SK-N-SH (cell line): ENCODE data around the gene UBTD1. TPM values are rescaled to one million over a fixed set of nuclear protein-coding genes. Genes with fewer than 3 reads are reported as not detected.

Experiments
- CTCF ChIA-PET: fragments of 300-600, 350-600 bp; formaldehyde crosslinking; extraction: SDS; loops from one replicate; lab custom pipeline; 2021; lab: Yijun Ruan, JAX
- POLR2A ChIA-PET: fragments of 350-600 bp; sonication (Branson Sonifier 250); formaldehyde crosslinking; extraction: SDS; loops from one replicate; lab custom pipeline; 2020; ENCODE audit warnings: antibody characterized with exemption, inconsistent platforms; lab: Yijun Ruan, JAX
- DNase-seq: peaks from one replicate; pipeline ENCODE4 v3.0.0; 2012
- H2AFZ ChIP-seq: fragments of 200-600 bp; sonication (generic); 2 replicates; pipeline ENCODE4 v1.8.1; 2016; ENCODE audit warnings: antibody characterized with exemption, mild to moderate bottlenecking, low read depth
- H3F3A ChIP-seq: fragments of 200-600 bp; sonication (generic); replicated peaks from 2 replicates; pipeline ENCODE3; 2016; ENCODE audit warnings: antibody characterized with exemption, mild to moderate bottlenecking; ENCODE audit not compliant: insufficient read depth
- H3K27ac ChIP-seq, 2 experiments: fragments of 200-500 bp in 1 of 2; fragments of 200-600 bp in 1 of 2; sonication (Bioruptor generic) in 1 of 2; sonication (generic), shearing (Covaris generic) in 1 of 2; 2 replicates each; pipeline versions ENCODE4 v1.5.1 to v1.6.1; 2014 to 2016; ENCODE audit warnings: low read depth in 2 of 2, inconsistent platforms in 1 of 2, low read length in 1 of 2, mild to moderate bottlenecking in 1 of 2, mixed read lengths in 1 of 2
- H3K27me3 ChIP-seq: fragments of 200-600 bp; sonication (generic), shearing (Covaris generic); 2 replicates; pipeline ENCODE4 v1.6.1; 2016; ENCODE audit warnings: mixed run types; ENCODE audit not compliant: insufficient read depth
- H3K36me3 ChIP-seq, 2 experiments: fragments of 200-500 bp in 1 of 2; fragments of 200-600 bp in 1 of 2; sonication (Bioruptor generic) in 1 of 2; sonication (generic) in 1 of 2; replicated peaks in 1 of 2; 2 replicates each; pipeline versions ENCODE3 to v1.5.1; 2014 to 2016; ENCODE audit warnings: low read length in 1 of 2, mild to moderate bottlenecking in 1 of 2; ENCODE audit not compliant: insufficient read depth in 2 of 2, control insufficient read depth in 1 of 2
- H3K4me1 ChIP-seq, 2 experiments: fragments of 200-500 bp in 1 of 2; fragments of 200-600 bp in 1 of 2; sonication (Bioruptor generic) in 1 of 2; sonication (generic), shearing (Covaris generic) in 1 of 2; 2 replicates each; pipeline versions ENCODE4 v1.5.1 to v1.6.1; 2014 to 2016; ENCODE audit warnings: low read depth in 1 of 2, low read length in 1 of 2, mixed run types in 1 of 2; ENCODE audit not compliant: insufficient read depth in 2 of 2, control insufficient read depth in 1 of 2
- H3K4me2 ChIP-seq: fragments of 200-600 bp; sonication (generic), shearing (Covaris generic); 2 replicates; pipeline ENCODE4 v1.6.1; 2017; ENCODE audit warnings: mixed run types
- H3K4me3 ChIP-seq, 2 experiments: fragments of 200-500 bp in 1 of 2; fragments of 200-600 bp in 1 of 2; sonication (Bioruptor generic) in 1 of 2; sonication (generic), shearing (Covaris generic) in 1 of 2; 2 replicates each; pipeline versions ENCODE4 v1.5.1 to v1.8.1; 2014 to 2016; ENCODE audit warnings: low read depth in 2 of 2, inconsistent platforms in 1 of 2, low read length in 1 of 2, mild to moderate bottlenecking in 1 of 2, mixed read lengths in 1 of 2, moderate library complexity in 1 of 2
- H3K79me2 ChIP-seq: fragments of 200-600 bp; sonication (generic); 2 replicates; pipeline ENCODE4 v1.8.1; 2017; ENCODE audit warnings: mild to moderate bottlenecking; ENCODE audit not compliant: insufficient read depth
- H3K9ac ChIP-seq: fragments of 200-600 bp; sonication (generic); 2 replicates; pipeline ENCODE4 v1.6.1; 2017; ENCODE audit warnings: mixed run types
- H3K9me2 ChIP-seq: fragments of 200-600 bp; sonication (generic); 2 replicates; pipeline ENCODE4 v1.6.1; 2017; ENCODE audit warnings: mixed run types
- H3K9me3 ChIP-seq: fragments of 200-600 bp; sonication (generic); 2 replicates; pipeline ENCODE4 v1.6.1; 2017; ENCODE audit warnings: mixed run types, mild to moderate bottlenecking, moderate library complexity
- H4K20me1 ChIP-seq: fragments of 200-600 bp; sonication (generic); 2 replicates; pipeline ENCODE4 v1.6.1; 2017; ENCODE audit warnings: mild to moderate bottlenecking, mixed run types; ENCODE audit not compliant: insufficient read depth
- EP300 ChIP-seq, 2 experiments: IDR thresholded peaks; 2 replicates each; pipeline versions ENCODE4 v1.4.0 to v1.6.1; 2012; ENCODE audit warnings: borderline replicate concordance in 1 of 2, low read depth in 1 of 2, low read length in 1 of 2
- FOSL2 ChIP-seq: IDR thresholded peaks from 2 replicates; pipeline ENCODE4 v1.4.0; 2012; ENCODE audit warnings: low read depth, mild to moderate bottlenecking, moderate library complexity, borderline replicate concordance
- GATA2 ChIP-seq: sonication (generic); formaldehyde crosslinking; IDR thresholded peaks from 2 replicates; pipeline ENCODE4 v1.5.0; 2020; ENCODE audit warnings: mild to moderate bottlenecking, missing genetic modification reagents
- MAX ChIP-seq: IDR thresholded peaks from 2 replicates; pipeline ENCODE4 v1.4.0; 2012; ENCODE audit warnings: low read depth
- MXI1 ChIP-seq: IDR thresholded peaks from 2 replicates; pipeline ENCODE4 v1.6.1; 2012; ENCODE audit warnings: mild to moderate bottlenecking, low read depth, low read length, improper control_type of control experiment
- NRF1 ChIP-seq: IDR thresholded peaks from 2 replicates; pipeline ENCODE4 v1.6.1; 2012; ENCODE audit warnings: low read depth, mild to moderate bottlenecking, low read length
- PBX3 ChIP-seq: IDR thresholded peaks from 2 replicates; pipeline ENCODE4; 2012
- RAD21 ChIP-seq: IDR thresholded peaks from 2 replicates; pipeline ENCODE4 v1.6.1; 2012; ENCODE audit warnings: mild to moderate bottlenecking, low read length
- RCOR1 ChIP-seq: fragments of 150-350 bp; IDR thresholded peaks from 2 replicates; pipeline ENCODE4 v1.6.1; 2017; ENCODE audit warnings: antibody characterized with exemption, low read length
- RFX5 ChIP-seq: IDR thresholded peaks from 2 replicates; pipeline ENCODE4 v1.6.1; 2012; ENCODE audit warnings: mild to moderate bottlenecking, improper control_type of control experiment, low read length
- SIN3A ChIP-seq: IDR thresholded peaks from 2 replicates; pipeline ENCODE4 v1.6.1; 2012; ENCODE audit warnings: low read depth, mild to moderate bottlenecking, low read length, moderate library complexity, borderline replicate concordance
- SMC3 ChIP-seq: IDR thresholded peaks from 2 replicates; pipeline ENCODE4 v1.6.1; 2012; ENCODE audit warnings: low read depth, low read length, improper control_type of control experiment
- TAF1 ChIP-seq: IDR thresholded peaks from 2 replicates; pipeline ENCODE4 v1.6.1; 2012; ENCODE audit warnings: low read depth, mild to moderate bottlenecking, low read length, moderate library complexity, borderline replicate concordance
- TCF12 ChIP-seq: IDR thresholded peaks from 2 replicates; pipeline ENCODE4 v1.4.0; 2012
- USF1 ChIP-seq: IDR thresholded peaks from 2 replicates; pipeline ENCODE4 v1.4.0; 2012; ENCODE audit warnings: low read depth, borderline replicate concordance
- USF2 ChIP-seq: fragments of 150-350 bp; IDR thresholded peaks from 2 replicates; pipeline ENCODE4 v1.6.1; 2017; ENCODE audit warnings: antibody characterized with exemption, low read length, low read depth, borderline replicate concordance
- YY1 ChIP-seq: IDR thresholded peaks from 2 replicates; pipeline ENCODE4 v1.4.0; 2012; ENCODE audit warnings: low read depth, mild to moderate bottlenecking
- WGBS: methylation state at CpG from one replicate; pipeline ENCODE4 v1.1.6; 2017; ENCODE audit warnings: low lambda C conversion rate; 5-methylcytosine and 5-hydroxymethylcytosine counted together
- polyA plus RNA-seq, 3 experiments: library from polyadenylated mRNA; depleted of rRNA; stranded (reverse); fragments of >200 nt; gene quantifications; 2 replicates each; pipeline ENCODE4 v1.2.3, GENCODE V29; 2012

The UBTD1 gene
- polyA plus RNA-seq, 1 of the 3 experiments (the other 2 are of a cell fraction), result 38.8 TPM

- no peaks in the 10 kb centered on the region for H3K9me3 ChIP-seq
- H3K9me2 ChIP-seq, result no peaks in the 10 kb centered on the region
- H3K36me3 ChIP-seq, result no peaks in the 10 kb centered on the region
- H3K4me3 ChIP-seq, result no peak overlapping the region
- TF ChIP-seq RAD21 (no peak), TAF1 (no peak), RFX5 (no peak)
- peaks cover 96% of the 10 kb centered on the region for H4K20me1 ChIP-seq
- H3K27me3 ChIP-seq, result no peaks in the 10 kb centered on the region
- DNase-seq, result no peak
- H2AFZ ChIP-seq, result no peak overlapping the region
- WGBS, result 72% methylated on average over 6 of the region's 6 CpGs
- ChIA-PET CTCF (interaction anchor here (1.0 to 1.1 kb wide), 3 partner anchors 16 to 19 kb away, joined by 3 read pairs; partner anchors contain the start of gene UBTD1), POLR2A (no interaction called here)
- peaks cover 12 to 24% of the 10 kb centered on the region in 2 experiments for H3K4me1 ChIP-seq
- H3K27ac ChIP-seq, result peak overlapping the region; percentile 6 to 71; a peak in 2 of 4 replicates
- H3K4me2 ChIP-seq, result peak overlapping the region; percentile 20; the same call in 1 of the 2 replicates
- peaks cover 63% of the 10 kb centered on the region for H3K79me2 ChIP-seq
- no peak overlapping the region for H3K9ac ChIP-seq
- H3F3A ChIP-seq, result peaks cover 5% of the 10 kb centered on the region
Observed at GRCh38 chr10:97517778-97518300, 19.1 kb downstream of the UBTD1 start.

- Histone ChIP-seq H3K9me3 (no peaks in the 10 kb centered on the region), H3F3A (peaks cover 5% of the 10 kb centered on the region), H3K36me3 (no peaks in the 10 kb centered on the region), H3K9me2 (no peaks in the 10 kb centered on the region), H3K4me3 (no peak overlapping the region), H3K4me1 (peaks cover 12 to 30% of the 10 kb centered on the region in 2 experiments), H3K79me2 (peaks cover 67% of the 10 kb centered on the region), H3K27ac (peak overlapping the region; percentile 5 to 71; a peak in 3 of 4 replicates), H3K27me3 (no peaks in the 10 kb centered on the region), H4K20me1 (peaks cover 96% of the 10 kb centered on the region), H2AFZ (no peak overlapping the region), H3K4me2 (peak overlapping the region; percentile 20; the same call in 1 of the 2 replicates), H3K9ac (no peak overlapping the region)
- DNase-seq, result peak; percentile 51
- POLR2A ChIA-PET, result no interaction called here
- TF ChIP-seq FOSL2 (peak; percentile 25; the same call in 1 of the 2 replicates), MAX (no peak), TCF12 (peak; percentile 13; the same call in 1 of the 2 replicates)
- 32% methylated on average over 10 of the region's 10 CpGs for WGBS
- CTCF ChIA-PET, result interaction anchor here (1.1 kb wide), 2 partner anchors 18 to 19 kb away, joined by 3 read pairs; partner anchors contain the start of gene UBTD1
Observed at GRCh38 chr10:97518301-97519043, 19.7 kb downstream of the UBTD1 start.

GRCh38 chr10:97519342-97519741 is 20.6 kb downstream of the UBTD1 start:
- Histone ChIP-seq H3K9me2 (no peaks in the 10 kb centered on the region), H3K27ac (no peak overlapping the region), H3K79me2 (peaks cover 59% of the 10 kb centered on the region), H3K36me3 (no peaks in the 10 kb centered on the region), H3K9me3 (no peaks in the 10 kb centered on the region), H3K4me1 (peaks cover 12 to 31% of the 10 kb centered on the region in 2 experiments), H4K20me1 (peaks cover 92% of the 10 kb centered on the region), H3K27me3 (no peaks in the 10 kb centered on the region), H2AFZ (no peak overlapping the region), H3K4me3 (no peak overlapping the region), H3K4me2 (no peak overlapping the region), H3K9ac (no peak overlapping the region), H3F3A (peaks cover 5% of the 10 kb centered on the region)
- TF ChIP-seq MXI1 (no peak), NRF1 (no peak), RAD21 (no peak), PBX3 (no peak), SIN3A (no peak), USF1 (no peak), GATA2 (CRISPR knock-in tag) (no peak), EP300 (IDR thresholded peaks at IDR 0.05; ENCODE audit: borderline replicate concordance in 1 of 2, low read depth in 1 of 2, low read length in 1 of 2) (no peak), MAX (no peak), USF2 (no peak), RCOR1 (no peak), YY1 (no peak), FOSL2 (no peak), SMC3 (no peak), RFX5 (no peak)
- no peak for DNase-seq
- 78% methylated on average over 2 of the region's 2 CpGs for WGBS
- CTCF ChIA-PET, result interaction anchor here (2.8 kb wide), 1 partner anchor 34 kb away, joined by 10 read pairs; no protein-coding TSS in a partner anchor
- POLR2A ChIA-PET, result no interaction called here
